SU-DHL-6 (cell line): ENCODE measurements around the gene SPACA4.

Experiments used
- EZH2phosphoT487 ChIP-seq: fragments of 200-600 bp; sonication (generic), shearing (Covaris generic); conservative IDR thresholded peaks from 2 replicates; pipeline ENCODE4 v1.6.1; 2018; ENCODE audit warnings: mild to moderate bottlenecking, antibody characterized with exemption, low read length, moderate library complexity, mixed read lengths
- TF ChIP-seq, protein P1 (sequence below): fragments of 200-600 bp; sonication (generic); IDR thresholded peaks from one replicate; pipeline ENCODE4 v1.5.1; 2017; ENCODE audit warnings: antibody characterized with exemption, mild to moderate bottlenecking, low read length, moderate library complexity; ENCODE audit not compliant: insufficient read depth, poor library complexity, severe bottlenecking

DNA sequence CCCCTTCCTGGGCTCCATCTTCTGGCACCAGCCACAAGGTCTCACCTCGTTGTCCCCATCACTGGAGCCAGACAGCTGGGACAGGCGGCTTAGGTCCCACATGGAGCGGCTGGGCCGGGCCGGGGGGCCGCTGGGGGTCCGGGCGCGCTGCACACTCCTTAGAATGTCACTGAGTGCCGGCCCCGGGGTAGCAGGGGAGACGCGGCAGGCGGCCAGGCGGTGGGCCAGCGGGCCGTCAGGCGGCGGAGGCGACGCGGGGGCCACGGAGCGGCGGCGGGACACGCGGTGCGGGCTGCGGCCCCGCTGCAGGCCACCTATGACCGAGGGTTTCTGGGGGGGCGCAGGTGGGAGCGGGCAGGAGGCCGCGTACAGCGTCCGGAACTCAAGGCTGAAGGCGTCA lies 3.1 kb upstream of the SPACA4 start:
- TF ChIP-seq, protein P1, sequence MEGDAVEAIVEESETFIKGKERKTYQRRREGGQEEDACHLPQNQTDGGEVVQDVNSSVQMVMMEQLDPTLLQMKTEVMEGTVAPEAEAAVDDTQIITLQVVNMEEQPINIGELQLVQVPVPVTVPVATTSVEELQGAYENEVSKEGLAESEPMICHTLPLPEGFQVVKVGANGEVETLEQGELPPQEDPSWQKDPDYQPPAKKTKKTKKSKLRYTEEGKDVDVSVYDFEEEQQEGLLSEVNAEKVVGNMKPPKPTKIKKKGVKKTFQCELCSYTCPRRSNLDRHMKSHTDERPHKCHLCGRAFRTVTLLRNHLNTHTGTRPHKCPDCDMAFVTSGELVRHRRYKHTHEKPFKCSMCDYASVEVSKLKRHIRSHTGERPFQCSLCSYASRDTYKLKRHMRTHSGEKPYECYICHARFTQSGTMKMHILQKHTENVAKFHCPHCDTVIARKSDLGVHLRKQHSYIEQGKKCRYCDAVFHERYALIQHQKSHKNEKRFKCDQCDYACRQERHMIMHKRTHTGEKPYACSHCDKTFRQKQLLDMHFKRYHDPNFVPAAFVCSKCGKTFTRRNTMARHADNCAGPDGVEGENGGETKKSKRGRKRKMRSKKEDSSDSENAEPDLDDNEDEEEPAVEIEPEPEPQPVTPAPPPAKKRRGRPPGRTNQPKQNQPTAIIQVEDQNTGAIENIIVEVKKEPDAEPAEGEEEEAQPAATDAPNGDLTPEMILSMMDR, result no peak
- TF ChIP-seq EZH2phosphoT487, result no peak
